Mesothelial cell of epicardium (in vitro differentiated cells): ENCODE results near the gene NR3C2. TPM values are rescaled to one million over a fixed set of nuclear protein-coding genes. Genes with fewer than 3 reads are reported as not detected.

Experiments
- DNase-seq, 2 experiments: peaks; one replicate each; pipeline ENCODE4 v3.0.0; 2021; ENCODE audit warnings: low spot score in 2 of 2; ENCODE audit not compliant: unreplicated experiment in 2 of 2
- H3K27ac Mint-ChIP-seq: 2 replicates; pipeline ENCODE4 v1.8.0; 2021; ENCODE audit warnings: mixed read lengths
- H3K27me3 Mint-ChIP-seq: 2 replicates; pipeline ENCODE4 v1.8.0; 2021; ENCODE audit warnings: low read depth, mixed read lengths
- H3K36me3 Mint-ChIP-seq: 2 replicates; pipeline ENCODE4 v1.8.0; 2021; ENCODE audit warnings: mixed read lengths
- H3K4me1 Mint-ChIP-seq: 2 replicates; pipeline ENCODE4 v1.8.0; 2021; ENCODE audit warnings: mixed read lengths
- H3K4me3 Mint-ChIP-seq: 2 replicates; pipeline ENCODE4 v1.8.0; 2021; ENCODE audit warnings: mild to moderate bottlenecking, moderate library complexity, mixed read lengths
- H3K9me3 Mint-ChIP-seq: 2 replicates; pipeline ENCODE4 v1.8.0; 2021; ENCODE audit warnings: mixed read lengths
- total RNA-seq: library from RNA; stranded (reverse); gene quantifications from 3 replicates; pipeline ENCODE4 v1.2.1, GENCODE V29; 2021
- TF ChIP-seq, protein P1 (sequence below): fragments of 200-600 bp; sonication (generic); IDR thresholded peaks from one replicate; pipeline ENCODE4 v1.5.0; 2021; ENCODE audit warnings: antibody characterized with exemption; ENCODE audit not compliant: unreplicated experiment

Gene NR3C2
- total RNA-seq, 1 donor from 2014 or later, result 5.2 TPM

DNA sequence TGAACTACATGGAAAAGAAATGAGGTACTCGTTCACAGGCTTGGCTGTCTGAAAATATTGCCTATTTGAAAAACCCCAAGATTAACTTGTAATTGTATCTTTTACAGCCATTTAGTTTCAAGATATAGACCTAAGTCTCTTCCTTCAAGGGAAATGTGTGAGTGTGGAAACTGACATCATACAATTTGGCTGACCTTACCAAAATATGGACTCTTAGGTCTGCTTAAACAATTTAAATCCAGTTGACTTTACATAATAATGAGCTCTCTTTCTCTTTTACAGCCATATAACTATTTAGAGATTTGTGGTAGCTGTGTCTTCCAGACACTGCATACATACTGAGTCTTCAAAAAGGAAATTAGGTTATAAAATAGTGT is 186.9 kb downstream of the NR3C2 start:
- H3K9me3 Mint-ChIP-seq, result peaks cover 3% of the 10 kb centered on the region

DNA sequence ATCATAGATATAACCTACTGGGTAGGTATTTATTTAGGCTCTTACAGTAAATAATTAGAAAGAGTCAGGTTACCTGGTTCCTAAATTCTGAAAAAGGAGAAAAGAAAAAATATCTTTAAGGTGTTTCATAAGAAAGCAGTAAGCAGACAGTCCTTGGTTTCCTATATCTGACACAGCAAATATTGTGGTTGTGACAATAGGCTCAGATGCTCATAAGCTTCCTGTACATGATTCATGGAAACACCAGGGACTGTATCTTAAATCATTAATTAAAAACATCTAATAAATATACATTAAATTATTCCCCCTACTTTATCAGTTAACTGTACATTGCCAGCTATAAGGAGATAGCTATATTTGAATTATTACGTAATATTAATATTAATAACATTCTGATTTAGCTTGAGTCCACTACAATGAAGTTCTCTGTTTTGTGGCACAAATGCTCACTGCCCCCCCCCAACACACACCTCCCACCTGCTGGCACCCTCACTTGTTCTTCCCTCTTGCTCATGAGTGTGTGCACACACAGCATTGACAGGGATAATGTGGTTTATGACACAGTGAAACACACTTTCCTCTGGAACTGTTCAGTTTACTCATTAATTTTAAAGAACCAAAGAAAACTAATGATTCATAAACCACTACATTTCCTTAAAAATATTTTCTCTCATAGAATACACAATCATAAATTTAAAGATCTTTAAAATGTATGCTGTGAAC is 187.4 kb downstream of the NR3C2 start:
- H3K4me3 Mint-ChIP-seq, result no peak overlapping the region
- TF ChIP-seq, protein P1, sequence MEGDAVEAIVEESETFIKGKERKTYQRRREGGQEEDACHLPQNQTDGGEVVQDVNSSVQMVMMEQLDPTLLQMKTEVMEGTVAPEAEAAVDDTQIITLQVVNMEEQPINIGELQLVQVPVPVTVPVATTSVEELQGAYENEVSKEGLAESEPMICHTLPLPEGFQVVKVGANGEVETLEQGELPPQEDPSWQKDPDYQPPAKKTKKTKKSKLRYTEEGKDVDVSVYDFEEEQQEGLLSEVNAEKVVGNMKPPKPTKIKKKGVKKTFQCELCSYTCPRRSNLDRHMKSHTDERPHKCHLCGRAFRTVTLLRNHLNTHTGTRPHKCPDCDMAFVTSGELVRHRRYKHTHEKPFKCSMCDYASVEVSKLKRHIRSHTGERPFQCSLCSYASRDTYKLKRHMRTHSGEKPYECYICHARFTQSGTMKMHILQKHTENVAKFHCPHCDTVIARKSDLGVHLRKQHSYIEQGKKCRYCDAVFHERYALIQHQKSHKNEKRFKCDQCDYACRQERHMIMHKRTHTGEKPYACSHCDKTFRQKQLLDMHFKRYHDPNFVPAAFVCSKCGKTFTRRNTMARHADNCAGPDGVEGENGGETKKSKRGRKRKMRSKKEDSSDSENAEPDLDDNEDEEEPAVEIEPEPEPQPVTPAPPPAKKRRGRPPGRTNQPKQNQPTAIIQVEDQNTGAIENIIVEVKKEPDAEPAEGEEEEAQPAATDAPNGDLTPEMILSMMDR, result no peak
- H3K9me3 Mint-ChIP-seq, result peaks cover 3% of the 10 kb centered on the region
- H3K4me1 Mint-ChIP-seq, result peaks cover 3% of the 10 kb centered on the region
- no peak overlapping the region for H3K27ac Mint-ChIP-seq
- no peaks in the 10 kb centered on the region for H3K27me3 Mint-ChIP-seq
- no peak for DNase-seq
- no peaks in the 10 kb centered on the region for H3K36me3 Mint-ChIP-seq

More for the DNA sequence above, 186.9 kb downstream of the NR3C2 start:
- TF ChIP-seq, protein P1, result no peak
- Mint-ChIP-seq H3K27ac (no peak overlapping the region), H3K4me3 (no peak overlapping the region), H3K4me1 (peaks cover 9% of the 10 kb centered on the region), H3K36me3 (no peaks in the 10 kb centered on the region), H3K27me3 (no peaks in the 10 kb centered on the region)
- no peak for DNase-seq

DNA sequence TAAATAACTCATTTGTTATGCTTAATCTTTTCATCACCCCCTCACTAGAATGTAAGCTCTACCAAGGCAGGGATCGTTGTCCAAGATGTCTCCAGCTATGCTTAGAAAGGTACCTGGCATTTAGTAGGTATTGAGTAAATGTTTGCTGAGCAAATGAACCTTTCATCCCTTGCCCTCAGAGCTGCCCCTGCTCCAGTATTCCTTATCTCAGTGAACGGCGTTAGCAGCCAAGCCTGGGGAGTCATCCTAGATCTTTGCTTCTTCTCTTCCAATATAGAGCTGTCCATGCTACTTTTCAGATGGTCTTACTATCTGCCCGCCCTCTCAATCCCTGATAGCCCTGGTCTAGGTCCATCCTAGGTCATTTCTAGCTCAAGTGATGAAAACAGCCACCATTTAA is 188.4 kb downstream of the NR3C2 start:
- H3K4me1 Mint-ChIP-seq, result peaks cover 3% of the 10 kb centered on the region
- no peak for DNase-seq
- no peaks in the 10 kb centered on the region for H3K36me3 Mint-ChIP-seq
- no peak overlapping the region for H3K4me3 Mint-ChIP-seq
- TF ChIP-seq, protein P1, result no peak
- no peak overlapping the region for H3K27ac Mint-ChIP-seq
- peaks cover 3% of the 10 kb centered on the region for H3K9me3 Mint-ChIP-seq
- H3K27me3 Mint-ChIP-seq, result no peaks in the 10 kb centered on the region

DNA sequence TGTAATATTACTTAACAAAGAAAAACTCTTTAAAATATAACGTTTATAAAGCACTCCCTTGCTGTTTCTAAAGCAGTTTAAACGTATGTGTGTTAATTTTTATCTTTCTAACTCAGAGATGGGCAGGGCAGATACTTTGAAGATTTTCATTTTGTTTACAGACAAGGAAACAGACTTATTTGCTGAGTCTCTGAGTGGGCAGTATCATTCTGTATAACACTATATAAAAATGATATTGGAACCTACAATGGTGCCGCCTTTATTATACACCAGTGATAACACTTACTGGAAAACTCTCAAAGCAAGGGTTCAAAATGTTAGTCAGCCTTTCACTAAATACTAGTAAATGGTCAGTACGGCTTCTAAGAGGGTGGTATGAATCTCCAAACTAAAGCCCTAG is 193.4 kb downstream of the NR3C2 start:
- Mint-ChIP-seq H3K4me1 (no peaks in the 10 kb centered on the region), H3K27ac (no peak overlapping the region), H3K36me3 (no peaks in the 10 kb centered on the region), H3K9me3 (peaks cover 3% of the 10 kb centered on the region), H3K4me3 (no peak overlapping the region), H3K27me3 (no peaks in the 10 kb centered on the region)
- TF ChIP-seq, protein P1, result no peak
- no peak for DNase-seq

DNA sequence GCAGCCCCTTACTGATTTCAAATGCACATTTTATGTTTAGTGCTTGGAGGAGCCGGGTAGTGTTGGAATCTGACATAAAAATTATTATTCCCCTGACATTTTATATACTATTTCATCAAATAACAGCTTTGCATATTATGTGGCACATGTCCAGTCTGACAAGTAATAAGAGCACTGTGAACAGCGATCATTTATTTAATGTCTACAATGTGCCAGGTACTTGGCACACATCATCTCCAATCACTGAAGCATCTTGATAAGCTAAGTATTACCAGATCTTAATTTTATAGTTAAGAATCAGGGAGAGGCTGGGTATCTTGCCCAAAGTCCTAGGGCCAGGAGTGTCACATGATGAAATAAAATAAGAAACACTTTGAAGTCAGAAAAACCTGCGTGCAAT is 197.2 kb downstream of the NR3C2 start:
- Mint-ChIP-seq H3K36me3 (no peaks in the 10 kb centered on the region), H3K9me3 (peaks cover 3% of the 10 kb centered on the region), H3K4me1 (no peaks in the 10 kb centered on the region), H3K27me3 (no peaks in the 10 kb centered on the region), H3K4me3 (no peak overlapping the region), H3K27ac (no peak overlapping the region)
- DNase-seq, result no peak
- TF ChIP-seq, protein P1, result no peak
